IPS-15b (cell line): ENCODE measurements around the gene TRMO.
A peak's percentile ranks its signal among the peaks of the same experiment; 100 is the strongest.

Source experiments
- H3K27me3 ChIP-seq: one replicate; pipeline ENCODE4 v1.6.1; 2013; ENCODE audit warnings: low read length; ENCODE audit not compliant: control insufficient read depth, insufficient read depth
- H3K36me3 ChIP-seq: one replicate; pipeline ENCODE4 v1.6.1; 2013; ENCODE audit warnings: low read length; ENCODE audit not compliant: control insufficient read depth, insufficient read depth
- H3K4me1 ChIP-seq: one replicate; pipeline ENCODE4 v1.6.1; 2013; ENCODE audit warnings: mild to moderate bottlenecking, low read length; ENCODE audit not compliant: control insufficient read depth, insufficient read depth
- H3K4me3 ChIP-seq: one replicate; pipeline ENCODE4 v1.5.1; 2013; ENCODE audit warnings: low read depth, low read length
- H3K9ac ChIP-seq: one replicate; pipeline ENCODE4 v1.6.1; 2013; ENCODE audit warnings: low read depth, mild to moderate bottlenecking, low read length
- H3K9me3 ChIP-seq: one replicate; pipeline ENCODE4 v1.6.1; 2013; ENCODE audit warnings: mild to moderate bottlenecking, low read length; ENCODE audit not compliant: control insufficient read depth, insufficient read depth

Gene TRMO

GRCh38 chr9:97855899-97856298 is 66.4 kb downstream of the TRMO start:
- peaks cover 2% of the 10 kb centered on the region for H3K4me1 ChIP-seq
- H3K27me3 ChIP-seq: peaks cover 93% of the 10 kb centered on the region
- no peak overlapping the region for H3K9ac ChIP-seq
- no peaks in the 10 kb centered on the region for H3K9me3 ChIP-seq
- peak overlapping the region; percentile 46 for H3K4me3 ChIP-seq
- no peaks in the 10 kb centered on the region for H3K36me3 ChIP-seq

- Histone ChIP-seq H3K9me3 (no peaks in the 10 kb centered on the region), H3K9ac (no peak overlapping the region), H3K4me1 (peaks cover 2% of the 10 kb centered on the region), H3K4me3 (peak overlapping the region; percentile 46), H3K36me3 (no peaks in the 10 kb centered on the region), H3K27me3 (peaks cover 93% of the 10 kb centered on the region)
Observed at GRCh38 chr9:97855486-97855875, 66.8 kb downstream of the TRMO start.

GRCh38 chr9:97854696-97855485 is 67.4 kb downstream of the TRMO start:
- Histone ChIP-seq H3K36me3 (no peaks in the 10 kb centered on the region), H3K27me3 (peaks cover 93% of the 10 kb centered on the region), H3K9me3 (no peaks in the 10 kb centered on the region), H3K9ac (no peak overlapping the region), H3K4me1 (peaks cover 2% of the 10 kb centered on the region), H3K4me3 (peak overlapping the region; percentile 46)
